GM12878 (cell line): ENCODE data around the gene HDAC7. TPM values are rescaled to one million over a fixed set of nuclear protein-coding genes. Genes with fewer than 3 reads are reported as not detected.

ENCODE experiments used
- ATAC-seq: fragments of 200-7000 bp; cut with Tn5 transposase; 3 replicates; pipeline ENCODE4 v1.9.1; 2020; ENCODE audit warnings: mild to moderate bottlenecking, moderate library complexity
- BruUV-seq: library from RNA; stranded (reverse); fragments of 400-500 nt; replicated peaks from 2 replicates; lab custom pipeline; 2021; lab: Mats Ljungman, UMichigan
- CTCF ChIA-PET: fragments of 300-600 bp; sonication (Branson Sonifier 250); formaldehyde crosslinking; extraction: SDS; loops from one replicate; lab custom pipeline; 2021; ENCODE audit warnings: inconsistent platforms; lab: Yijun Ruan, JAX
- POLR2A ChIA-PET: fragments of 350-600 bp; formaldehyde crosslinking; extraction: SDS; loops from one replicate; lab custom pipeline; 2021; ENCODE audit warnings: inconsistent platforms; lab: Charles Lee
- RAD21 ChIA-PET: fragments of 300-600 bp; sonication (Branson Sonifier 250); formaldehyde crosslinking; loops from one replicate; lab custom pipeline; 2023; ENCODE audit warnings: antibody characterized with exemption; ENCODE audit not compliant: unreplicated experiment; lab: Charles Lee
- SMC1A ChIA-PET: fragments of 300-600 bp; sonication (Branson Sonifier 250); formaldehyde crosslinking; loops from one replicate; lab custom pipeline; 2023; ENCODE audit not compliant: unreplicated experiment, uncharacterized antibody; lab: Charles Lee
- DNase-seq: peaks from one replicate; pipeline ENCODE4 v3.0.0-alpha.2; 2011; ENCODE audit warnings: low read depth, low spot score
- FAIRE-seq: peaks from 3 replicates; lab custom pipeline; 2011; peaks lifted over from hg19 to GRCh38; lab: Jason Lieb, UNC
- H2AFZ ChIP-seq: 2 replicates; pipeline ENCODE4 v1.6.0; 2011; ENCODE audit warnings: low read depth, low read length, control low read depth; ENCODE audit not compliant: control insufficient read depth
- H3K27ac ChIP-seq: 2 replicates; pipeline ENCODE4 v1.5.1; 2011; ENCODE audit warnings: control low read depth; ENCODE audit not compliant: control insufficient read depth, insufficient read depth
- H3K27me3 ChIP-seq, 2 experiments: replicated peaks in 1 of 2; 2 replicates each; pipeline versions ENCODE4 v1.6.0 to v1.6.1; 2011; ENCODE audit warnings: low read length in 1 of 2; ENCODE audit not compliant: control insufficient read depth in 2 of 2, insufficient read depth in 2 of 2
- H3K36me3 ChIP-seq, 2 experiments: 2 replicates each; pipeline ENCODE4 v1.5.1; 2011; ENCODE audit warnings: low read length in 1 of 2; ENCODE audit not compliant: control insufficient read depth in 2 of 2, insufficient read depth in 2 of 2
- H3K4me1 ChIP-seq: 2 replicates; pipeline ENCODE4 v1.6.1; 2011; ENCODE audit warnings: mild to moderate bottlenecking, low read length, moderate library complexity, mixed read lengths; ENCODE audit not compliant: control insufficient read depth, insufficient read depth
- H3K4me2 ChIP-seq: 2 replicates; pipeline ENCODE4 v1.6.0; 2011; ENCODE audit warnings: control low read depth; ENCODE audit not compliant: control insufficient read depth, insufficient read depth
- H3K4me3 ChIP-seq: fragments of 200-600 bp; sonication (generic); 2 replicates; pipeline ENCODE4 v1.5.1; 2016
- H3K79me2 ChIP-seq: 2 replicates; pipeline ENCODE4 v1.6.0; 2011; ENCODE audit warnings: low read length; ENCODE audit not compliant: control insufficient read depth, insufficient read depth
- H3K9ac ChIP-seq: 2 replicates; pipeline ENCODE4 v1.8.0; 2011; ENCODE audit warnings: low read length, control low read depth, mixed read lengths; ENCODE audit not compliant: control insufficient read depth, insufficient read depth
- H3K9me3 ChIP-seq: replicated peaks from 3 replicates; pipeline ENCODE4 v1.5.1; 2011; ENCODE audit warnings: mild to moderate bottlenecking, low read length; ENCODE audit not compliant: control insufficient read depth, insufficient read depth
- H4K20me1 ChIP-seq: 2 replicates; pipeline ENCODE4 v1.6.0; 2011; ENCODE audit not compliant: control insufficient read depth, insufficient read depth
- DPF2 ChIP-seq: fragments of 450-650 bp; IDR thresholded peaks from 2 replicates; pipeline ENCODE4 v1.6.1; 2017; ENCODE audit warnings: mild to moderate bottlenecking
- HCFC1 ChIP-seq: fragments of 150-350 bp; IDR thresholded peaks from 2 replicates; pipeline ENCODE4 v1.6.1; 2014; ENCODE audit warnings: low read length
- JUNB ChIP-seq: IDR thresholded peaks from 2 replicates; pipeline ENCODE4 v1.6.1; 2016; ENCODE audit warnings: antibody characterized with exemption, mild to moderate bottlenecking
- SRF ChIP-seq, 2 experiments: IDR thresholded peaks; 2 replicates each; pipeline ENCODE4 v1.6.1; 2011; ENCODE audit warnings: low read depth in 2 of 2, low read length in 2 of 2, mild to moderate bottlenecking in 1 of 2, moderate library complexity in 1 of 2
- WGBS: methylation state at CpG from one replicate; pipeline ENCODE4 v1.1.6; 2016; ENCODE audit warnings: low lambda C conversion rate; ENCODE audit not compliant: insufficient replicate concordance, insufficient coverage; ENCODE audit errors: missing lambda C conversion rate; 5-methylcytosine and 5-hydroxymethylcytosine counted together
- in situ Hi-C: fragments of 300-500 bp; cut with MboI; formaldehyde crosslinking; loops from 9 replicates; pipeline ENCODE4 v1.14.3; 2018; ENCODE audit warnings: mixed read lengths
- intact Hi-C: fragments of 100-400 bp; cut with micrococcal nuclease; formaldehyde crosslinking; loops from one replicate; pipeline ENCODE4 v1.14.2; 2022; ENCODE audit not compliant: unreplicated experiment
- polyA plus RNA-seq, 11 experiments: library from polyadenylated mRNA; depleted of rRNA in 4 of 11; unstranded in 6 of 11; stranded (reverse) in 5 of 11; fragments of >200 nt; fragmentation: Nextera tagmentation in 4 of 11; fragmentation: Illumina TruSeq in 1 of 11; extraction: Ambion mirVana in 4 of 11; extraction: Trizol in 1 of 11; gene quantifications; 1 replicate in 1 of 11; 2 replicates in 10 of 11; pipeline versions ENCODE4 v1.2.1 to v1.2.3, GENCODE V29; 2011 to 2016; ENCODE audit warnings: inconsistent platforms in 2 of 11, missing spikeins in 2 of 11, low read depth in 1 of 11
- total RNA-seq, 4 experiments: library from RNA; depleted of rRNA in 3 of 4; stranded (reverse); fragments of >200 nt in 3 of 4; fragmentation: Illumina TruSeq in 1 of 4; extraction: Trizol in 1 of 4; gene quantifications; 2 replicates each; pipeline versions ENCODE4 v1.2.1 to v1.2.3, GENCODE V29; 2013 to 2021
- TF ChIP-seq, protein P1 (sequence below): fragments of 450-650 bp; IDR thresholded peaks from 2 replicates; pipeline ENCODE4 v1.6.1; 2018; ENCODE audit warnings: borderline replicate concordance, mild to moderate bottlenecking; ENCODE audit not compliant: partially characterized antibody
- TF ChIP-seq, protein P2 (sequence below): fragments of 450-650 bp; IDR thresholded peaks from 2 replicates; pipeline ENCODE4 v1.6.1; 2016; ENCODE audit warnings: mild to moderate bottlenecking

HDAC7 gene
- total and polyA plus RNA-seq, 10 of the 15 experiments (the other 5 are each of a cell fraction or from before 2014, with no cell fraction given), result 0.47 to 18.3 (median 5.4) TPM

DNA sequence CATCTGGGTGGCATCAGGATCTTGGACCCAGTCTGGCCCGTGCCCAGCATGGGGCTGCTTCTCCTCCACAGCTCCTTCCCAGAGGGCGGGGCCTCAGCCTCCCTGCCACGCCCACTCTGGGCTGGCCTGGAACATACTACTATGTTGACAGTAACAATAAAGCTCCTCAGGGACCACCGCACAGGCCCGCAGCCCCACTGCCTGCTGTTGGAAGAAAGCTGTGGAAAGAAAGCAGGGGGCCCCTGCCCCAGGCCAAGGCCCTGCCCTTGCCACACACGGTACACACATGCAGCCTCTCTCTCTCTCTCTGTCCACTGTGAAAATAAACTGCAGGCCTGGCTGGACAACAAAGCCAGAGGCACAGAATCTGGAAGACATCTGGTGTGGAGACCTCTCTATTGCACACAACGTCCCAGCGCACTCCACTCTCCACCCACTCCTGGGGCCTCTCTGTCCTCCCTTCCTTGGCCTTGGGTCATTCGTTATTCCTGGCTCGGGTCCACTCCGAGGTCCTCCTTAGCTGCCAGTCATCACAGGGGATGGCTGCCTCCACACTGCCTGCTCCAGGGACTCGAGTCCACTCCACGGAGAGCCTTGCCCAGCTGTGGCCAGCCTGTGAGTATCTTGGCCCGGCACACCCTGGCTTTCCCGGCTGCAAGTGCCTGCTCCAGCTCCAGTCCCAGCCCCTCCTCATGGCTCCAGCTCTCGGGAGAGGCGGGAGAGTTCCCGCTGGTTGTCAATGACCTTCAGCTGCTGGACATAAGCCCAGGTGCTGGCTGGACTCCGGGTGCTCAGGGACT lies 82.6 kb downstream of the HDAC7 start:
- Histone ChIP-seq H3K27ac (no peak overlapping the region), H3K27me3 (no peaks in the 10 kb centered on the region), H2AFZ (no peak overlapping the region), H3K9ac (no peak overlapping the region), H4K20me1 (no peaks in the 10 kb centered on the region)
- FAIRE-seq (no peak), ATAC-seq (no peak)
- POLR2A ChIA-PET, result interaction anchor here (1.1 kb wide), 1 partner anchor 27 kb away, joined by 3 read pairs; no protein-coding TSS in a partner anchor
- RAD21 ChIA-PET, result interaction anchor here (0.6 to 1.8 kb wide), 2 partner anchors 30 to 33 kb away, joined by 3 to 8 read pairs; no protein-coding TSS in a partner anchor
- WGBS, result 65% methylated on average over 19 of the region's 19 CpGs
- CTCF ChIA-PET, result interaction anchor here (1.5 to 2.5 kb wide), 3 partner anchors 17 to 22 kb away, joined by 3 to 10 read pairs (median 3); no protein-coding TSS in a partner anchor
- no TSS peak for BruUV-seq
- no peak for TF ChIP-seq HCFC1
- TF ChIP-seq, protein P1, sequence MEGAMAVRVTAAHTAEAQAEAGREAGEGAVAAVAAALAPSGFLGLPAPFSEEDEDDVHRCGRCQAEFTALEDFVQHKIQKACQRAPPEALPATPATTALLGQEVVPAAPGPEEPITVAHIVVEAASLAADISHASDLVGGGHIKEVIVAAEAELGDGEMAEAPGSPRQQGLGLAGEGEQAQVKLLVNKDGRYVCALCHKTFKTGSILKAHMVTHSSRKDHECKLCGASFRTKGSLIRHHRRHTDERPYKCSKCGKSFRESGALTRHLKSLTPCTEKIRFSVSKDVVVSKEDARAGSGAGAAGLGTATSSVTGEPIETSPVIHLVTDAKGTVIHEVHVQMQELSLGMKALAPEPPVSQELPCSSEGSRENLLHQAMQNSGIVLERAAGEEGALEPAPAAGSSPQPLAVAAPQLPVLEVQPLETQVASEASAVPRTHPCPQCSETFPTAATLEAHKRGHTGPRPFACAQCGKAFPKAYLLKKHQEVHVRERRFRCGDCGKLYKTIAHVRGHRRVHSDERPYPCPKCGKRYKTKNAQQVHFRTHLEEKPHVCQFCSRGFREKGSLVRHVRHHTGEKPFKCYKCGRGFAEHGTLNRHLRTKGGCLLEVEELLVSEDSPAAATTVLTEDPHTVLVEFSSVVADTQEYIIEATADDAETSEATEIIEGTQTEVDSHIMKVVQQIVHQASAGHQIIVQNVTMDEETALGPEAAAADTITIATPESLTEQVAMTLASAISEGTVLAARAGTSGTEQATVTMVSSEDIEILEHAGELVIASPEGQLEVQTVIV, result no peak
- no peak for TF ChIP-seq SRF (IDR thresholded peaks at IDR 0.05; ENCODE audit: low read depth in 2 of 2, low read length in 2 of 2)
- TF ChIP-seq DPF2, result no peak
- TF ChIP-seq, protein P2, sequence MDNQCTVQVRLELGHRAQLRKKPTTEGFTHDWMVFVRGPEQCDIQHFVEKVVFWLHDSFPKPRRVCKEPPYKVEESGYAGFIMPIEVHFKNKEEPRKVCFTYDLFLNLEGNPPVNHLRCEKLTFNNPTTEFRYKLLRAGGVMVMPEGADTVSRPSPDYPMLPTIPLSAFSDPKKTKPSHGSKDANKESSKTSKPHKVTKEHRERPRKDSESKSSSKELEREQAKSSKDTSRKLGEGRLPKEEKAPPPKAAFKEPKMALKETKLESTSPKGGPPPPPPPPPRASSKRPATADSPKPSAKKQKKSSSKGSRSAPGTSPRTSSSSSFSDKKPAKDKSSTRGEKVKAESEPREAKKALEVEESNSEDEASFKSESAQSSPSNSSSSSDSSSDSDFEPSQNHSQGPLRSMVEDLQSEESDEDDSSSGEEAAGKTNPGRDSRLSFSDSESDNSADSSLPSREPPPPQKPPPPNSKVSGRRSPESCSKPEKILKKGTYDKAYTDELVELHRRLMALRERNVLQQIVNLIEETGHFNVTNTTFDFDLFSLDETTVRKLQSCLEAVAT, result no peak
- no peak for TF ChIP-seq JUNB
- TF ChIP-seq, all 136 proteins: peak for 0
- Histone ChIP-seq H3K4me2 (no peak overlapping the region), H3K4me3 (no peak overlapping the region), H3K4me1 (peaks cover 25% of the 10 kb centered on the region), H3K36me3 (no peaks in the 10 kb centered on the region), H3K79me2 (no peaks in the 10 kb centered on the region), H3K9me3 (no peaks in the 10 kb centered on the region)
- in situ Hi-C loops (no loop called here), intact Hi-C loops (no loop called here)
- DNase-seq, result no peak
- SMC1A ChIA-PET, result interaction anchor here (0.7 to 1.5 kb wide), 3 partner anchors 12 to 40 kb away, joined by 3 to 5 read pairs (median 3); partner anchors contain the start of gene ENDOU
